K562 (cell line): Measurements from ENCODE around the gene TP63.

Source experiments
- CREM ChIP-seq: IDR thresholded peaks from 2 replicates; pipeline ENCODE4 v1.6.1; 2014; ENCODE audit warnings: antibody characterized with exemption, low read depth
- FOXK2 ChIP-seq, 2 experiments: fragments of 450-650 bp; IDR thresholded peaks in 1 of 2; conservative IDR thresholded peaks in 1 of 2; 2 replicates each; pipeline ENCODE4 v1.6.1; 2016; ENCODE audit warnings: low read depth in 2 of 2, mild to moderate bottlenecking in 1 of 2
- MCM5 ChIP-seq: fragments of 450-650 bp; IDR thresholded peaks from 2 replicates; pipeline ENCODE4 v1.6.1; 2016; ENCODE audit warnings: low read depth
- POLR2AphosphoS2 ChIP-seq: IDR thresholded peaks from 2 replicates; pipeline ENCODE4 v1.6.1; 2012; ENCODE audit warnings: low read length, improper control_type of control experiment
- ZNF24 ChIP-seq: fragments of 450-650 bp; IDR thresholded peaks from 2 replicates; pipeline ENCODE4 v1.6.1; 2016
- ZNF561 ChIP-seq: fragments of 450-650 bp; formaldehyde crosslinking; conservative IDR thresholded peaks from 2 replicates; pipeline ENCODE4 v1.4.0; 2020; ENCODE audit warnings: mild to moderate bottlenecking, moderate library complexity
- ZSCAN29 ChIP-seq: fragments of 450-650 bp; IDR thresholded peaks from 2 replicates; pipeline ENCODE4 v1.6.1; 2017
- TF ChIP-seq, protein P1 (sequence below), 3 experiments: IDR thresholded peaks in 2 of 3; conservative IDR thresholded peaks in 1 of 3; 2 replicates each; pipeline ENCODE4 v1.5.1; 2011 to 2012; ENCODE audit warnings: low read length in 3 of 3, mild to moderate bottlenecking in 3 of 3, control low read depth in 2 of 3, improper control_type of control experiment in 1 of 3, inconsistent platforms in 1 of 3, low read depth in 1 of 3, mixed read lengths in 1 of 3, moderate library complexity in 1 of 3; ENCODE audit not compliant: insufficient read depth in 2 of 3
- TF ChIP-seq, protein P2 (sequence below): fragments of 450-650 bp; IDR thresholded peaks from one replicate; pipeline ENCODE4 v1.6.1; 2018; ENCODE audit warnings: mild to moderate bottlenecking, moderate library complexity; ENCODE audit not compliant: partially characterized antibody
- TF ChIP-seq, protein P3 (sequence below): sonication (generic); formaldehyde crosslinking; IDR thresholded peaks from 2 replicates; pipeline ENCODE4 v1.9.0; 2022; ENCODE audit warnings: mild to moderate bottlenecking, missing genetic modification reagents

GRCh38 chr3:189890496-189890895 lies 259.3 kb downstream of the TP63 start:
- TF ChIP-seq CREM (no peak), POLR2AphosphoS2 (no peak), FOXK2 (conservative IDR thresholded peaks at IDR 0.05 in 1 of 2, IDR thresholded peaks at IDR 0.05 in 1 of 2; ENCODE audit: low read depth in 2 of 2) (no peak), ZNF24 (no peak), MCM5 (no peak), ZSCAN29 (no peak), ZNF561 (CRISPR knock-in tag) (no peak)
- TF ChIP-seq, protein P1, sequence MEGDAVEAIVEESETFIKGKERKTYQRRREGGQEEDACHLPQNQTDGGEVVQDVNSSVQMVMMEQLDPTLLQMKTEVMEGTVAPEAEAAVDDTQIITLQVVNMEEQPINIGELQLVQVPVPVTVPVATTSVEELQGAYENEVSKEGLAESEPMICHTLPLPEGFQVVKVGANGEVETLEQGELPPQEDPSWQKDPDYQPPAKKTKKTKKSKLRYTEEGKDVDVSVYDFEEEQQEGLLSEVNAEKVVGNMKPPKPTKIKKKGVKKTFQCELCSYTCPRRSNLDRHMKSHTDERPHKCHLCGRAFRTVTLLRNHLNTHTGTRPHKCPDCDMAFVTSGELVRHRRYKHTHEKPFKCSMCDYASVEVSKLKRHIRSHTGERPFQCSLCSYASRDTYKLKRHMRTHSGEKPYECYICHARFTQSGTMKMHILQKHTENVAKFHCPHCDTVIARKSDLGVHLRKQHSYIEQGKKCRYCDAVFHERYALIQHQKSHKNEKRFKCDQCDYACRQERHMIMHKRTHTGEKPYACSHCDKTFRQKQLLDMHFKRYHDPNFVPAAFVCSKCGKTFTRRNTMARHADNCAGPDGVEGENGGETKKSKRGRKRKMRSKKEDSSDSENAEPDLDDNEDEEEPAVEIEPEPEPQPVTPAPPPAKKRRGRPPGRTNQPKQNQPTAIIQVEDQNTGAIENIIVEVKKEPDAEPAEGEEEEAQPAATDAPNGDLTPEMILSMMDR (IDR thresholded peaks at IDR 0.05 in 2 of 3, conservative IDR thresholded peaks at IDR 0.05 in 1 of 3; ENCODE audit: insufficient read depth in 2 of 3, low read depth in 1 of 3, low read length in 3 of 3), result no peak
- TF ChIP-seq, protein P2, sequence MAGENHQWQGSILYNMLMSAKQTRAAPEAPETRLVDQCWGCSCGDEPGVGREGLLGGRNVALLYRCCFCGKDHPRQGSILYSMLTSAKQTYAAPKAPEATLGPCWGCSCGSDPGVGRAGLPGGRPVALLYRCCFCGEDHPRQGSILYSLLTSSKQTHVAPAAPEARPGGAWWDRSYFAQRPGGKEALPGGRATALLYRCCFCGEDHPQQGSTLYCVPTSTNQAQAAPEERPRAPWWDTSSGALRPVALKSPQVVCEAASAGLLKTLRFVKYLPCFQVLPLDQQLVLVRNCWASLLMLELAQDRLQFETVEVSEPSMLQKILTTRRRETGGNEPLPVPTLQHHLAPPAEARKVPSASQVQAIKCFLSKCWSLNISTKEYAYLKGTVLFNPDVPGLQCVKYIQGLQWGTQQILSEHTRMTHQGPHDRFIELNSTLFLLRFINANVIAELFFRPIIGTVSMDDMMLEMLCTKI, result no peak
- TF ChIP-seq, protein P3, sequence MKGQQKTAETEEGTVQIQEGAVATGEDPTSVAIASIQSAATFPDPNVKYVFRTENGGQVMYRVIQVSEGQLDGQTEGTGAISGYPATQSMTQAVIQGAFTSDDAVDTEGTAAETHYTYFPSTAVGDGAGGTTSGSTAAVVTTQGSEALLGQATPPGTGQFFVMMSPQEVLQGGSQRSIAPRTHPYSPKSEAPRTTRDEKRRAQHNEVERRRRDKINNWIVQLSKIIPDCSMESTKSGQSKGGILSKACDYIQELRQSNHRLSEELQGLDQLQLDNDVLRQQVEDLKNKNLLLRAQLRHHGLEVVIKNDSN, result no peak
